H1 (cell line): Measurements from ENCODE around the gene DTL. TPM values are rescaled to one million over a fixed set of nuclear protein-coding genes. Genes with fewer than 3 reads are reported as not detected.

ENCODE experiments used
- CEBPB ChIP-seq: IDR thresholded peaks from 2 replicates; pipeline ENCODE4 v1.6.1; 2012; ENCODE audit warnings: low read depth, low read length
- CHD1 ChIP-seq: IDR thresholded peaks from 2 replicates; pipeline ENCODE4 v1.6.1; 2012; ENCODE audit warnings: low read depth, low read length, improper control_type of control experiment
- CREB1 ChIP-seq: IDR thresholded peaks from 2 replicates; pipeline ENCODE4 v1.6.1; 2012; ENCODE audit warnings: inconsistent platforms
- EZH2 ChIP-seq: fragments of 200-600 bp; sonication (generic); IDR thresholded peaks from 2 replicates; pipeline ENCODE4 v1.7.1; 2012; ENCODE audit warnings: low read depth, mild to moderate bottlenecking, moderate library complexity, low read length, inconsistent platforms; ENCODE audit not compliant: severe bottlenecking
- FOSL1 ChIP-seq: IDR thresholded peaks from 2 replicates; pipeline ENCODE4 v1.6.1; 2011; ENCODE audit warnings: mild to moderate bottlenecking, low read depth, low read length, moderate library complexity; ENCODE audit not compliant: insufficient read depth
- HDAC6 ChIP-seq: IDR thresholded peaks from one replicate; pipeline ENCODE4 v1.7.1; 2012; ENCODE audit warnings: low read depth, mild to moderate bottlenecking, inconsistent platforms, low read length, moderate library complexity
- JUND ChIP-seq: IDR thresholded peaks from 2 replicates; pipeline ENCODE4 v1.6.1; 2011; ENCODE audit warnings: mild to moderate bottlenecking, improper control_type of control experiment, low read length
- KDM4A ChIP-seq: IDR thresholded peaks from one replicate; pipeline ENCODE4 v1.7.1; 2012; ENCODE audit warnings: low read depth, mild to moderate bottlenecking, moderate library complexity, low read length, inconsistent platforms; ENCODE audit not compliant: severe bottlenecking
- MAFK ChIP-seq: IDR thresholded peaks from 2 replicates; pipeline ENCODE4 v1.6.1; 2012; ENCODE audit warnings: low read depth, mild to moderate bottlenecking, improper control_type of control experiment, low read length
- NANOG ChIP-seq: IDR thresholded peaks from 2 replicates; pipeline ENCODE4 v1.6.1; 2011; ENCODE audit warnings: low read length, low read depth, mild to moderate bottlenecking, inconsistent platforms; ENCODE audit not compliant: insufficient read depth, poor library complexity, severe bottlenecking
- SP1 ChIP-seq: IDR thresholded peaks from 2 replicates; pipeline ENCODE4 v1.6.1; 2011; ENCODE audit warnings: low read depth, low read length
- SP4 ChIP-seq: IDR thresholded peaks from 2 replicates; pipeline ENCODE4 v1.6.1; 2012; ENCODE audit warnings: low read length, inconsistent platforms
- TEAD4 ChIP-seq: IDR thresholded peaks from 2 replicates; pipeline ENCODE4 v1.6.1; 2012; ENCODE audit warnings: low read depth, low read length, inconsistent platforms, mixed read lengths
- polyA plus RNA-seq, 7 experiments: library from polyadenylated mRNA; depleted of rRNA in 3 of 7; stranded (reverse) in 5 of 7; unstranded in 2 of 7; fragments of >200 nt in 5 of 7; fragments of 200-250 nt in 2 of 7; gene quantifications; 1 replicate in 5 of 7; 2 replicates in 1 of 7; 4 replicates in 1 of 7; pipeline versions ENCODE4 v1.2.1 to v1.2.3, GENCODE V29; 2011 to 2013; ENCODE audit warnings: missing spikeins in 2 of 7, mixed read lengths in 2 of 7
- total RNA-seq: library from RNA; stranded (reverse); fragmentation: NEBNext Ultra II Directional; extraction: Animal tissue kit (Norgen Biotek cat#: 25700); gene quantifications from 2 replicates; pipeline ENCODE4 v1.2.1, GENCODE V29; 2021
- TF ChIP-seq, protein P1 (sequence below): fragments of 300-600 bp; sonication (generic); IDR thresholded peaks from 2 replicates; pipeline ENCODE4 v1.7.1; 2012; ENCODE audit warnings: low read length, moderate library complexity, mild to moderate bottlenecking, inconsistent platforms; ENCODE audit not compliant: insufficient replicate concordance

Gene DTL
- total and polyA plus RNA-seq, 2 of the 8 experiments (the other 6 are each of a cell fraction or from before 2014, with no cell fraction given): 36.0 to 46.9 TPM

DNA sequence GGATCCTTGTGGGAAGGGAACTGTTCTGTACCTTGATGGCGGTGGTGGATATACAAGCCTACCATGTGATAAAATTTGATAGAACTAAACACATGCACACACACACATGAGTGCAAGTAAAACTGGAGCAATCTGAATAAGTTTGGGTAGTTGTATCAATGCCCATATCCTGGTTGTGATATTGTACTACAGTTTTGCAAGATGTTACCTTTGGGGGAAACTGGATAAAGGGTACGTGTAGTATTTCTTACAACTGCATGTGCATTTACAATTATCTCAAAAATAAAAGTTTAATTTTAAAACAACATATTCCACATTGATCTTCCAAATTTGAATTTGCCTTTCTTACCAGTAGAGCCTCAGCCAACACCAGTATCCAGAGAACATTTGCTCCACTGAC, 99.6 kb downstream of the DTL start (continued):
- TF ChIP-seq, protein P1, sequence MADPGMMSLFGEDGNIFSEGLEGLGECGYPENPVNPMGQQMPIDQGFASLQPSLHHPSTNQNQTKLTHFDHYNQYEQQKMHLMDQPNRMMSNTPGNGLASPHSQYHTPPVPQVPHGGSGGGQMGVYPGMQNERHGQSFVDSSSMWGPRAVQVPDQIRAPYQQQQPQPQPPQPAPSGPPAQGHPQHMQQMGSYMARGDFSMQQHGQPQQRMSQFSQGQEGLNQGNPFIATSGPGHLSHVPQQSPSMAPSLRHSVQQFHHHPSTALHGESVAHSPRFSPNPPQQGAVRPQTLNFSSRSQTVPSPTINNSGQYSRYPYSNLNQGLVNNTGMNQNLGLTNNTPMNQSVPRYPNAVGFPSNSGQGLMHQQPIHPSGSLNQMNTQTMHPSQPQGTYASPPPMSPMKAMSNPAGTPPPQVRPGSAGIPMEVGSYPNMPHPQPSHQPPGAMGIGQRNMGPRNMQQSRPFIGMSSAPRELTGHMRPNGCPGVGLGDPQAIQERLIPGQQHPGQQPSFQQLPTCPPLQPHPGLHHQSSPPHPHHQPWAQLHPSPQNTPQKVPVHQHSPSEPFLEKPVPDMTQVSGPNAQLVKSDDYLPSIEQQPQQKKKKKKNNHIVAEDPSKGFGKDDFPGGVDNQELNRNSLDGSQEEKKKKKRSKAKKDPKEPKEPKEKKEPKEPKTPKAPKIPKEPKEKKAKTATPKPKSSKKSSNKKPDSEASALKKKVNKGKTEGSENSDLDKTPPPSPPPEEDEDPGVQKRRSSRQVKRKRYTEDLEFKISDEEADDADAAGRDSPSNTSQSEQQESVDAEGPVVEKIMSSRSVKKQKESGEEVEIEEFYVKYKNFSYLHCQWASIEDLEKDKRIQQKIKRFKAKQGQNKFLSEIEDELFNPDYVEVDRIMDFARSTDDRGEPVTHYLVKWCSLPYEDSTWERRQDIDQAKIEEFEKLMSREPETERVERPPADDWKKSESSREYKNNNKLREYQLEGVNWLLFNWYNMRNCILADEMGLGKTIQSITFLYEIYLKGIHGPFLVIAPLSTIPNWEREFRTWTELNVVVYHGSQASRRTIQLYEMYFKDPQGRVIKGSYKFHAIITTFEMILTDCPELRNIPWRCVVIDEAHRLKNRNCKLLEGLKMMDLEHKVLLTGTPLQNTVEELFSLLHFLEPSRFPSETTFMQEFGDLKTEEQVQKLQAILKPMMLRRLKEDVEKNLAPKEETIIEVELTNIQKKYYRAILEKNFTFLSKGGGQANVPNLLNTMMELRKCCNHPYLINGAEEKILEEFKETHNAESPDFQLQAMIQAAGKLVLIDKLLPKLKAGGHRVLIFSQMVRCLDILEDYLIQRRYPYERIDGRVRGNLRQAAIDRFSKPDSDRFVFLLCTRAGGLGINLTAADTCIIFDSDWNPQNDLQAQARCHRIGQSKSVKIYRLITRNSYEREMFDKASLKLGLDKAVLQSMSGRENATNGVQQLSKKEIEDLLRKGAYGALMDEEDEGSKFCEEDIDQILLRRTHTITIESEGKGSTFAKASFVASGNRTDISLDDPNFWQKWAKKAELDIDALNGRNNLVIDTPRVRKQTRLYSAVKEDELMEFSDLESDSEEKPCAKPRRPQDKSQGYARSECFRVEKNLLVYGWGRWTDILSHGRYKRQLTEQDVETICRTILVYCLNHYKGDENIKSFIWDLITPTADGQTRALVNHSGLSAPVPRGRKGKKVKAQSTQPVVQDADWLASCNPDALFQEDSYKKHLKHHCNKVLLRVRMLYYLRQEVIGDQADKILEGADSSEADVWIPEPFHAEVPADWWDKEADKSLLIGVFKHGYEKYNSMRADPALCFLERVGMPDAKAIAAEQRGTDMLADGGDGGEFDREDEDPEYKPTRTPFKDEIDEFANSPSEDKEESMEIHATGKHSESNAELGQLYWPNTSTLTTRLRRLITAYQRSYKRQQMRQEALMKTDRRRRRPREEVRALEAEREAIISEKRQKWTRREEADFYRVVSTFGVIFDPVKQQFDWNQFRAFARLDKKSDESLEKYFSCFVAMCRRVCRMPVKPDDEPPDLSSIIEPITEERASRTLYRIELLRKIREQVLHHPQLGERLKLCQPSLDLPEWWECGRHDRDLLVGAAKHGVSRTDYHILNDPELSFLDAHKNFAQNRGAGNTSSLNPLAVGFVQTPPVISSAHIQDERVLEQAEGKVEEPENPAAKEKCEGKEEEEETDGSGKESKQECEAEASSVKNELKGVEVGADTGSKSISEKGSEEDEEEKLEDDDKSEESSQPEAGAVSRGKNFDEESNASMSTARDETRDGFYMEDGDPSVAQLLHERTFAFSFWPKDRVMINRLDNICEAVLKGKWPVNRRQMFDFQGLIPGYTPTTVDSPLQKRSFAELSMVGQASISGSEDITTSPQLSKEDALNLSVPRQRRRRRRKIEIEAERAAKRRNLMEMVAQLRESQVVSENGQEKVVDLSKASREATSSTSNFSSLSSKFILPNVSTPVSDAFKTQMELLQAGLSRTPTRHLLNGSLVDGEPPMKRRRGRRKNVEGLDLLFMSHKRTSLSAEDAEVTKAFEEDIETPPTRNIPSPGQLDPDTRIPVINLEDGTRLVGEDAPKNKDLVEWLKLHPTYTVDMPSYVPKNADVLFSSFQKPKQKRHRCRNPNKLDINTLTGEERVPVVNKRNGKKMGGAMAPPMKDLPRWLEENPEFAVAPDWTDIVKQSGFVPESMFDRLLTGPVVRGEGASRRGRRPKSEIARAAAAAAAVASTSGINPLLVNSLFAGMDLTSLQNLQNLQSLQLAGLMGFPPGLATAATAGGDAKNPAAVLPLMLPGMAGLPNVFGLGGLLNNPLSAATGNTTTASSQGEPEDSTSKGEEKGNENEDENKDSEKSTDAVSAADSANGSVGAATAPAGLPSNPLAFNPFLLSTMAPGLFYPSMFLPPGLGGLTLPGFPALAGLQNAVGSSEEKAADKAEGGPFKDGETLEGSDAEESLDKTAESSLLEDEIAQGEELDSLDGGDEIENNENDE: no peak
- TF ChIP-seq CEBPB (no peak), CHD1 (no peak), CREB1 (no peak), KDM4A (no peak), TEAD4 (no peak), EZH2 (no peak), NANOG (no peak), SP1 (no peak), FOSL1 (no peak), HDAC6 (no peak), SP4 (no peak), MAFK (no peak), JUND (no peak)
